IMR-90 (cell line): ENCODE data around the gene VSIR. TPM values are rescaled to one million over a fixed set of nuclear protein-coding genes. Genes with fewer than 3 reads are reported as not detected.

Source experiments
- microRNA-seq, 2 experiments: library from miRNA; stranded (forward) in 1 of 2; unstranded in 1 of 2; fragments of 10-50 nt in 1 of 2; fragments of <30 nt in 1 of 2; gene quantifications in 1 of 2; microRNA quantifications in 1 of 2; one replicate each; pipeline versions ENCODE3 to v1.1.0; 2013 to 2020; ENCODE audit not compliant: insufficient read depth in 1 of 2, insufficient read length in 1 of 2, unreplicated experiment in 1 of 2
- polyA plus RNA-seq, 3 experiments: library from polyadenylated mRNA; depleted of rRNA; stranded (reverse); fragments of >200 nt; gene quantifications; 2 replicates each; pipeline ENCODE4 v1.2.3, GENCODE V29; 2012; ENCODE audit warnings: low replicate concordance in 1 of 3
- small RNA-seq, 5 experiments: library from RNA; depleted of rRNA; stranded (forward); fragments of <200 nt; gene quantifications; one replicate each; pipeline ENCODE3, GENCODE V24; 2012
- total RNA-seq: library from RNA; depleted of rRNA; stranded (reverse); fragments of >200 nt; gene quantifications from 2 replicates; pipeline ENCODE4 v1.2.3, GENCODE V29; 2012; rRNA removed

The VSIR gene
- total and polyA plus RNA-seq, 2 of the 4 experiments (the other 2 are of a cell fraction), result 5.0 to 23.8 TPM

Small RNA genes lying within 50 kb of the gene (microRNA-seq; reads per million reads assigned to microRNA genes)
- gene MIR7152, result 0 reads per million in 2 experiments

Small RNA genes lying within 50 kb of the gene (small RNA-seq; reads per million reads assigned to genes)
- gene MIR7152, result 0 reads per million in 5 experiments

Other genes with a start within 250 kb of the VSIR start
- under 0.01 TPM in 1 of 2 replicates, not detected in the other for gene C10orf105, start 53.7 kb downstream of the VSIR start, total RNA-seq
- gene C10orf105, start 53.7 kb downstream of the VSIR start, polyA plus RNA-seq (2012; rRNA removed), result not detected in 2 replicates
- 216 and 221 TPM in 2 replicates for gene PSAP, start 77.7 kb upstream of the VSIR start, total RNA-seq
- 876 TPM in 2 replicates for gene PSAP, start 77.7 kb upstream of the VSIR start, polyA plus RNA-seq (2012; rRNA removed)
- gene CHST3, start 190.9 kb upstream of the VSIR start, total RNA-seq, result 9.0 and 10.6 TPM in 2 replicates
- gene CHST3, start 190.9 kb upstream of the VSIR start, polyA plus RNA-seq (2012; rRNA removed), result 8.6 and 9.1 TPM in 2 replicates